Lower leg skin (tissue), 3 donors: ENCODE measurements around the gene JPH3.

Source experiments
- CTCF ChIP-seq, 3 donors: fragments of 450-650 bp; IDR thresholded peaks; one replicate each; pipeline ENCODE4 v1.5.1; 2016; ENCODE audit warnings: antibody characterized with exemption in 3 of 3, mild to moderate bottlenecking in 3 of 3, moderate library complexity in 2 of 3
- POLR2A ChIP-seq, 2 donors: fragments of 450-650 bp; IDR thresholded peaks; one replicate each; pipeline ENCODE4 v1.6.1; 2016 to 2017; ENCODE audit warnings: antibody characterized with exemption in 2 of 2, mild to moderate bottlenecking in 1 of 2, moderate library complexity in 1 of 2

- no peak for TF ChIP-seq CTCF (IDR thresholded peaks at IDR 0.05)
- no peak for TF ChIP-seq POLR2A (IDR thresholded peaks at IDR 0.05)
Measured at GRCh38 chr16:87669672-87670071, 67.4 kb downstream of the JPH3 start.
